Ovary (tissue), 9 donors: ENCODE measurements around the gene RCOR2. TPM values are rescaled to one million over a fixed set of nuclear protein-coding genes. Genes with fewer than 3 reads are reported as not detected.

Experiments used
- DNase-seq, 5 donors: peaks; one replicate each; pipeline ENCODE4 v3.0.0-alpha.2; 2019 to 2020
- H3K27ac ChIP-seq, 2 donors: fragments of 200-600 bp; one replicate each; pipeline versions ENCODE4 v1.5.1 to v1.8.0; 2019 to 2022
- H3K27me3 ChIP-seq: fragments of 200-600 bp; one replicate; pipeline ENCODE4 v1.8.0; 2022
- H3K36me3 ChIP-seq: fragments of 200-600 bp; sonication (generic); one replicate; pipeline ENCODE4 v1.5.1; 2019
- H3K4me1 ChIP-seq: one replicate; pipeline ENCODE4 v1.8.1; 2013; ENCODE audit warnings: mild to moderate bottlenecking, moderate library complexity; ENCODE audit not compliant: insufficient read depth
- H3K4me3 ChIP-seq: fragments of 200-600 bp; sonication (generic); one replicate; pipeline ENCODE4 v1.5.1; 2017
- H3K9me3 ChIP-seq, 2 donors: fragments of 200-600 bp in 1 of 2; sonication (generic) in 1 of 2; one replicate each; pipeline versions ENCODE4 v1.5.1 to v1.8.1; 2013 to 2019; ENCODE audit warnings: mild to moderate bottlenecking in 1 of 2, moderate library complexity in 1 of 2
- EP300 ChIP-seq: sonication (generic); formaldehyde crosslinking; IDR thresholded peaks from one replicate; pipeline ENCODE4 v1.6.1; 2017; ENCODE audit warnings: antibody characterized with exemption
- POLR2A ChIP-seq: fragments of 450-650 bp; IDR thresholded peaks from one replicate; pipeline ENCODE4 v1.6.1; 2017; ENCODE audit warnings: antibody characterized with exemption, mild to moderate bottlenecking, moderate library complexity
- WGBS, 3 donors: extraction: QIAGEN DNeasy Blood & Tissue Kit in 1 of 3; methylation state at CpG; one replicate each; pipeline versions ENCODE4 v1.1.5 to v1.1.7; 2013 to 2017; 5-methylcytosine and 5-hydroxymethylcytosine counted together
- intact Hi-C, 4 donors: fragments of 100-400 bp; cut with DNase I; formaldehyde crosslinking; loops; one replicate each; pipeline versions ENCODE4 v1.11.0 to v1.15.1; 2022 to 2023
- polyA plus RNA-seq, 2 donors: library from polyadenylated mRNA; stranded (reverse); fragments of 200-250 nt in 1 of 2; fragments of 350-450 nt in 1 of 2; fragmentation: Illumina TruSeq in 1 of 2; extraction: RNeasy Lipid Tissue Mini Kit (QIAGEN cat#74804) in 1 of 2; gene quantifications; one replicate each; pipeline ENCODE4 v1.2.3, GENCODE V29; 2013 to 2014
- total RNA-seq, 7 donors: library from RNA; depleted of rRNA in 2 of 7; stranded (reverse); fragments of >200 nt in 2 of 7; fragmentation: NEBNext Ultra II Directional in 3 of 7; extraction: Animal tissue kit (Norgen Biotek cat#: 25700) in 3 of 7; gene quantifications; one replicate each; pipeline versions ENCODE4 v1.1.0 to v1.2.4, GENCODE V29; 2016 to 2023
- TF ChIP-seq, protein P1 (sequence below), 3 donors: fragments of 450-650 bp in 2 of 3; fragments of 200-600 bp in 1 of 3; IDR thresholded peaks; one replicate each; pipeline versions ENCODE4 v1.5.1 to v1.8.0; 2016 to 2022; ENCODE audit warnings: antibody characterized with exemption in 3 of 3, mild to moderate bottlenecking in 1 of 3
- donor health status: DM: no; HTN: no; CAD: no; lungs with moderate emphysema.
- donor health status: DM: no; HTN: no; CAD: no.
- donor health status: Bipolar disorder and iron deficiency.
- donor health status: DM: yes; HTN: yes; CAD: no.
- donor health status: DM: no; HTN: no; CAD: no.
- donor health status: DM: yes; HTN: yes; CAD: no.

RCOR2 gene
- total and polyA plus RNA-seq, 9 donors, result 0.12 to 7.9 (median 2.2) TPM

DNA sequence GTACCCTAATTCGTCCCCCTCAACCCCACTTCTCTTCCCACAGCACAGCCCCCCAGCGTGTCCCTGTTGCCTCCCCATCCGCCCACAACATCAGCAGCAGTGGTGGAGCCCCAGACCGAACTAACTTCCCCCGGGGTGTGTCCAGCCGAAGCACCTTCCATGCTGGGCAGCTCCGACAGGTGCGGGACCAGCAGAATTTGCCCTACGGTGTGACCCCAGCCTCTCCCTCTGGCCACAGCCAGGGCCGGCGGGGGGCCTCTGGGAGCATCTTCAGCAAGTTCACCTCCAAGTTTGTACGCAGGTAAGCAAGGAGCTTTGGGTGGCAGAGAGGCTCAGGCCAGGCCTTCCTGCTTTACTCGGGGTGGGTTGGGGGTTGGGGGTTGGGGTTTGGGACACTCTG is 12.2 kb downstream of the RCOR2 start:
- Histone ChIP-seq H3K27ac (no peak overlapping the region), H3K27me3 (no peaks in the 10 kb centered on the region), H3K36me3 (no peaks in the 10 kb centered on the region), H3K9me3 (no peaks in the 10 kb centered on the region), H3K4me1 (peaks cover 9% of the 10 kb centered on the region), H3K4me3 (no peak overlapping the region)
- intact Hi-C loops, result loop anchor here in 1 of 4 donors (5.0 kb wide), 1 partner anchor 32 kb away; no protein-coding TSS in a partner anchor
- TF ChIP-seq, protein P1, sequence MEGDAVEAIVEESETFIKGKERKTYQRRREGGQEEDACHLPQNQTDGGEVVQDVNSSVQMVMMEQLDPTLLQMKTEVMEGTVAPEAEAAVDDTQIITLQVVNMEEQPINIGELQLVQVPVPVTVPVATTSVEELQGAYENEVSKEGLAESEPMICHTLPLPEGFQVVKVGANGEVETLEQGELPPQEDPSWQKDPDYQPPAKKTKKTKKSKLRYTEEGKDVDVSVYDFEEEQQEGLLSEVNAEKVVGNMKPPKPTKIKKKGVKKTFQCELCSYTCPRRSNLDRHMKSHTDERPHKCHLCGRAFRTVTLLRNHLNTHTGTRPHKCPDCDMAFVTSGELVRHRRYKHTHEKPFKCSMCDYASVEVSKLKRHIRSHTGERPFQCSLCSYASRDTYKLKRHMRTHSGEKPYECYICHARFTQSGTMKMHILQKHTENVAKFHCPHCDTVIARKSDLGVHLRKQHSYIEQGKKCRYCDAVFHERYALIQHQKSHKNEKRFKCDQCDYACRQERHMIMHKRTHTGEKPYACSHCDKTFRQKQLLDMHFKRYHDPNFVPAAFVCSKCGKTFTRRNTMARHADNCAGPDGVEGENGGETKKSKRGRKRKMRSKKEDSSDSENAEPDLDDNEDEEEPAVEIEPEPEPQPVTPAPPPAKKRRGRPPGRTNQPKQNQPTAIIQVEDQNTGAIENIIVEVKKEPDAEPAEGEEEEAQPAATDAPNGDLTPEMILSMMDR (IDR thresholded peaks at IDR 0.05), result no peak
- no peak for TF ChIP-seq POLR2A
- no peak for DNase-seq
- 88 to 89% (median 89%) methylated on average over 13 of the region's 13 CpGs for WGBS, 3 donors

DNA sequence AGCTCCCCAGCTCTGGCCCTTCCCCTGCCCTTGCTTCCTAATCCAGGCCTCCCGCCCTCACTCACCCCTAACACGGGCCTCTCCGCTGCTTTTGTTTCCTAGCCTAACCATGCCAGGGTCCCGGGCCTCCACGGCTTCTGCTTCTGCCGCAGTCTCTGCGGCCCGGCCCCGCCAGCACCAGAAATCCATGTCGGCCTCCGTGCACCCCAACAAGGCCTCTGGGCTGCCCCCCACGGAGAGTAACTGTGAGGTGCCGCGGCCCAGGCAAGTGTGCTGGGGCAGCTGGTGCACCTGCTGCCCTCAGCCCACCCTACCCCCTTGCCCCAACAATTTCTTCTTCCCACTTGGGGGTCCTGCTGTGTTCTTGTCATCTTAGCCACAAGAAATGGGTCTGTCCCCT is 13.1 kb downstream of the RCOR2 start:
- Histone ChIP-seq H3K27ac (no peak overlapping the region), H3K4me1 (peaks cover 8% of the 10 kb centered on the region), H3K9me3 (no peaks in the 10 kb centered on the region), H3K4me3 (no peak overlapping the region), H3K27me3 (no peaks in the 10 kb centered on the region), H3K36me3 (no peaks in the 10 kb centered on the region)
- intact Hi-C loops, result no loop called here
- DNase-seq, result no peak
- TF ChIP-seq EP300 (no peak), POLR2A (no peak)
- TF ChIP-seq, protein P1 (IDR thresholded peaks at IDR 0.05), result no peak
- WGBS, 3 donors, result 93 to 95% (median 93%) methylated on average over 14 of the region's 14 CpGs

DNA sequence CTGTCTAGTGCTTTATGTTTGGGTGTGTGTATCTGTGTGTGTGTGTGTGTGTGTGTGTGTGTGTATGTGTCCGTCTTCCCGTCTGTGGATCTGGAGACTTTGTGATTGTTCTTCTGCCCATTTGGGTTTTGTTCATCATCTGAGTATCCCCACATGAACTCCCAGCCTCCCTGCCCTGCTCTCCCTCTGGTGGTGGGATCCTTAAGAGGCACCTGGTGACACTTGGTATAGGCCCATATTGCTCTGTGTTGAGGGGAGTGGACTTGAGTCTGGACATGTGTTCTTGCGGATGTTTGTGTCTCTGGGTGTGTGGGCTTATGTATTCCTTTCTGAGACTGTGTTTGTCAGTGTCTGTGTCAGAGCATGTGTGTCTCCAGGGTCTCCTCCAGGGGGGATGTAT is 15.3 kb downstream of the RCOR2 start:
- Histone ChIP-seq H3K27ac (no peak overlapping the region), H3K4me3 (no peak overlapping the region), H3K4me1 (no peaks in the 10 kb centered on the region), H3K36me3 (no peaks in the 10 kb centered on the region), H3K9me3 (no peaks in the 10 kb centered on the region), H3K27me3 (no peaks in the 10 kb centered on the region)
- WGBS, 3 donors, result 71 to 83% (median 76%) methylated on average over 3 of the region's 3 CpGs
- TF ChIP-seq, protein P1 (IDR thresholded peaks at IDR 0.05), result no peak
- TF ChIP-seq EP300, result no peak
- TF ChIP-seq POLR2A, result no peak
- DNase-seq, result no peak
- intact Hi-C loops, result no loop called here

DNA sequence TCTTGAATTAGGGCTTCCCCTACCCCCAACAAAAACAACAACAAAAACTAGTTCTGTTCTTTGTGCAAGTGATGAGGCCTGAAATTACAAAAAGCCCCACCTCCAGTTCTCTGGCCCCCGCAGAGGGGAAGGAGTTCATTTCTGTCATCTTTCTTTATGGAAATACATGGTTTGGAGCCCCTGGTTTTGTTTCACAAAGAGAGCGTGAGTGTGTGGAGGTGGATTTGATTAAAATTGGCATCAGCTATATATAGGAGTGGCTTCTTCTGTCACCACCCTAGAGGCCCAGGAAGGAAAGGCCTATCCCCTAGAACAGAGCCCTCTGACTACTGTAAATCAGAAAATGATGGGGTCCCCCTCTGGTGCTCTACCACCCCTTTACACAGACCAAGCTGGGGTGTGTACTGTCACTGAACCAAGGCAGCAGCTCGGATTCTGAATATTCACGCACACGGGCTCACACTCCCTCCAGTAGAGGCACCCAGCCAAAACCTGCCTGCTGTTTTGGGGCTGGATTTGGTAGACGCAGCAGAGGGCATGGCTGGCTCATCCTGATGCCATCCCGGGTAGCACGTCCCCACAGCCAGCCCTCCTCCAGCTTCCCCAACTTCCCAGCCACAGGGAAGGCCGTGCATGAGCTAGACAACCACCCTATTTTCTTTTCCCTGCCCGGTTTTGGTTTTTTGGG is 19.4 kb downstream of the RCOR2 start:
- no peak for TF ChIP-seq EP300
- no peak for TF ChIP-seq POLR2A
- TF ChIP-seq, protein P1 (IDR thresholded peaks at IDR 0.05), result no peak
- Histone ChIP-seq H3K9me3 (no peaks in the 10 kb centered on the region), H3K4me3 (no peak overlapping the region), H3K27me3 (no peaks in the 10 kb centered on the region), H3K36me3 (no peaks in the 10 kb centered on the region), H3K4me1 (no peaks in the 10 kb centered on the region), H3K27ac (no peak overlapping the region)
- no peak for DNase-seq
- 86% methylated on average over 10 of the region's 10 CpGs for WGBS, 3 donors
- intact Hi-C loops, result no loop called here
